HCEC 1CT (cell line): Measurements from ENCODE around the gene BOLA2B.
"Not testable (repeated sequence)": the region's sequence is repeated elsewhere in the genome, so short reads cannot be mapped to it uniquely, and the experiment has no call there.

Experiments used
- DNase-seq: peaks from one replicate; pipeline ENCODE4 v3.0.0-alpha.2; 2017

BOLA2B gene

GRCh38 chr16:30193615-30194014, at the start of gene BOLA2B, which contains the start of gene SLX1A:
Gene BOLA2B, minus strand, starts transcription at chr16:30193666. Its CDS starts 71 bp downstream, at chr16:30193595.
Gene SLX1A, plus strand, starts transcription at chr16:30193875. Its CDS starts 210 bp downstream, at chr16:30194085.
- not testable (repeated sequence) for DNase-seq

- DNase-seq = not testable (repeated sequence)
Measured at GRCh38 chr16:30217082-30217481, 23.6 kb upstream of the BOLA2B start.

GRCh38 chr16:30211414-30211813, 17.9 kb upstream of the BOLA2B start:
- DNase-seq = not testable (repeated sequence)

GRCh38 chr16:30209032-30209431, 15.6 kb upstream of the BOLA2B start:
- DNase-seq = not testable (repeated sequence)

DNA sequence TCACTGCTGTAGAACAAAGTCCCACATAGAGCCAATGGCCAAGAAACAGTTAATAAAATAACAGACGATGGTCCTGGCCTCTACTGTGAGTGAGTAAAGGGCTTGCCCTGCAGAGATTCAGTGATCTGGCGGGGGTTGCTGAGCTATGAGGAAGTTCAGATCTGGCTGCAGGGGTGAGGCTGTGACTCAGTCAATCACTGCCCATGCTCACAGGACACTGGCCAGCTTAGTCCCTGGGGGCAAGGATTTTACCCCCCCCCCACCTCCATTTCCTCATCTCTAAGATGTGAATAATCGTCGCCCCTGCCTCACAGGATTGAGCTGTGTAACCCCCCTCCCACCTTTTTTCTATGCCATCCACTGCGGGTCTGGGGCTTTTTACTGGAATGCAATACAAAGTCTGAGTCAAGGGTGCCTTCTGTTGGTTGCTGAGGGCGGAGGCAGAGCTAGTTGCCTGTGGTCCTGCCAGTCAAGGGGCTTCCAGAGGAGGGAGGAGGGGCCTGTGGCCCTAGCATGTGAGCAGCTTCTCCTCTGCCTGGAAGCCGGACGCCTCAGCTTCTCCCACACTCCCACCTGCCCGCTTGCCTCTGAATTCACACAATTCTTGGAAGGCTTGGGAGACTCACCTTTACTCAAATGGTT, 13.7 kb upstream of the BOLA2B start:
- not testable (repeated sequence) for DNase-seq

- not testable (repeated sequence) for DNase-seq
Measured at GRCh38 chr16:30206252-30206651, 12.8 kb upstream of the BOLA2B start.

- not testable (repeated sequence) for DNase-seq
Measured at GRCh38 chr16:30205541-30206236, 12.2 kb upstream of the BOLA2B start.

GRCh38 chr16:30199608-30200343, 6.3 kb upstream of the BOLA2B start:
- not testable (repeated sequence) for DNase-seq

GRCh38 chr16:30199049-30199448, 5.6 kb upstream of the BOLA2B start, which contains the start of gene SULT1A3:
Gene SULT1A3, plus strand, starts transcription at chr16:30199255. Its CDS starts 1,474 bp downstream, at chr16:30200729.
- DNase-seq = not testable (repeated sequence)

- DNase-seq = not testable (repeated sequence)
Measured at GRCh38 chr16:30197001-30197400, 3.5 kb upstream of the BOLA2B start.

DNA sequence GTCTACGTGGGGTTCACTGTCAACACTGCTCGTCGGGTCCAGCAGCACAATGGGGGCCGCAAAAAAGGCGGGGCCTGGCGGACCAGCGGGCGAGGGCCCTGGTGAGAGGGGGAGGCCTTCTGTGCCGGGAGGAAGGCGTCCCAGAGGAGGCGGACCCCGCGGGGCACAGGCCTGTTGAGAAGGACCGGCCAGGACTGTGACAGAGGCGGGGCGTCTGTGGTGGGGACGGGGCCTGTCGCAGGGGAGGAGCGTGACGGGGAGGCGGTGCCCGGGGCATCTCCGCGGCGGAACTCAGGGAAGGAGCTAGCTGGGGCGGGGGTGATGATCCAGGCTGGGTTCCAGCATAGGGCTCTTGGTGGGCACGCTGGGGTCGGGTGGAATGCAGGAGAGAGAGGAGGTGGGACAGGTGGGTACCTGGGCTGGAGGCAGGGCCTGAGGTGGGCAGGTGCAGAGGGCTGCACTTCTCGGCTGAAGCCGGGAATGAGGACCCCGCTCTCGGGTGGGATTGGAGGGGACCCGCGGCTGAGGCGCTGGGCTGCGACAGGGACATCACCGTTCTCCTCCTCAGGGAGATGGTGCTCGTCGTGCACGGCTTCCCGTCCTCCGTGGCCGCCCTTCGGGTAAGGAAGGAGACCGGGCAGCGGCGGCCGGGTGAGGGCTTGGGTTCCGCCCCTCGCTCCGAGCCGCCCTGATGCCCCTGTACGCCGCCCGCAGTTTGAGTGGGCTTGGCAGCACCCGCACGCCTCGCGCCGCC, 883 bp upstream of the BOLA2B start:
- not testable (repeated sequence) for DNase-seq

DNA sequence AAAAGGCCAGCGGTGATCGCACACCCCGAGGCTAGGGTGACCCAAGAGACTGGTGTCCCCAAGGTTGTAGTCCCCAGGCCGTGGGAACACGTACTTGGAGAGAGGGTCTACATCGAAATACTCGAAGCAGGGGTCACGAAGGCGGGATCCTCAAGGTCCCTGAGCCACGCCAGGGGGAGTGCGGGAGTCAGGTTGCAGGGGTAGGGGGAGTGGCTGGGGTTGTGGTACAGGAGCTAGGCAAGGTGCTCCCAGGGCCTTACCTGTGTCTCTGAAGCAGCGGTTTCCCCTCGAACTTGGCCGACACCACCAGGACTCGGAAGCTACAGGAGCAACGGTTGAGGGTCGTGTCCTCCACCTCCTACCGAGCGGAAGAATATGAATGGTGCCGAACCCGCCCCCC, 368 bp downstream of the BOLA2B start:
- not testable (repeated sequence) for DNase-seq

DNA sequence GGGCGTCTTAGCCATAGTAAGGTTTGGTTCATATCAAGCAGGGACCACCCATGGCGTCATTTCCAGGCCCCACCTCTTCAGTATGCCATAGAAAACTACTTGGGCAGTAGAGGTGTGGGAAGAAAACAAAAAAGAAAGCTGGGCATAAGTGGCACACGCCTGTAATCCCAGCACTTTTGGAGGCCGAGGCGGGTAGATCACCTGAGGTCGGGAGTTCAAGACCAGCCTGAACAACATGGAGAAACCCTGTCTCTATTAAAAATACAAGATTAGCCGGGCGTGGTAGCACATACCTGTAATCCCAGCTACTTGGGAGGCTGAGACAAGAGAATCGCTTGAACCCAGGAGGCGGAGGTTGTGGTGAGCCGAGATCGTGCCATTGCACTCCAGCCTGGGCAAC, 2.3 kb downstream of the BOLA2B start:
- DNase-seq = not testable (repeated sequence)

- no peak for DNase-seq
Measured at GRCh38 chr16:30187971-30188561, 5.4 kb downstream of the BOLA2B start.

GRCh38 chr16:30187556-30187865, 6.0 kb downstream of the BOLA2B start:
- no peak for DNase-seq

DNA sequence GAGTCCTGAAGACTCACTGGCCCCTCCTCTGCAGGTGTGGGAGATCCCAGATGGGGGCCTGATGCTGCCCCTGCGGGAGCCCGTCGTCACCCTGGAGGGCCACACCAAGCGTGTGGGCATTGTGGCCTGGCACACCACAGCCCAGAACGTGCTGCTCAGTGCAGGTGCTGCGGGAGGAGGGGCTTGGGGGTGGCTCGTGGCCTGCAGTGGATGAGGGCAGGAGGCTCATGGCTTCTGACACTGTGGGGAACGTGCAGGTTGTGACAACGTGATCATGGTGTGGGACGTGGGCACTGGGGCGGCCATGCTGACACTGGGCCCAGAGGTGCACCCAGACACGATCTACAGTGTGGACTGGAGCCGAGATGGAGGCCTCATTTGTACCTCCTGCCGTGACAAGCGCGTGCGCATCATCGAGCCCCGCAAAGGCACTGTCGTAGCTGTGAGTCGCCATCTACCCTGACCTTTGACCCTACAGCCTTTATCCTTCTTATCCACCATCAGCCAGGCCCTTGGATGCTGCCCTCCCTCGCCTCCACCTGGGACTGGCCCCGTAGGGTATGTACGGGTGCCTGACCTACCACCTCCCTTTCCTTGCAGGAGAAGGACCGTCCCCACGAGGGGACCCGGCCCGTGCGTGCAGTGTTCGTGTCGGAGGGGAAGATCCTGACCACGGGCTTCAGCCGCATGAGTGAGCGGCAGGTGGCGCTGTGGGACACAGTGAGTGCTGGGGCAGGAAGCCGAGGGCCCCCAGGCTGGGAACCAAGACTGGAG, 6.5 kb downstream of the BOLA2B start:
- no peak for DNase-seq

- DNase-seq = no peak
Measured at GRCh38 chr16:30186444-30186781, 7.1 kb downstream of the BOLA2B start.

DNA sequence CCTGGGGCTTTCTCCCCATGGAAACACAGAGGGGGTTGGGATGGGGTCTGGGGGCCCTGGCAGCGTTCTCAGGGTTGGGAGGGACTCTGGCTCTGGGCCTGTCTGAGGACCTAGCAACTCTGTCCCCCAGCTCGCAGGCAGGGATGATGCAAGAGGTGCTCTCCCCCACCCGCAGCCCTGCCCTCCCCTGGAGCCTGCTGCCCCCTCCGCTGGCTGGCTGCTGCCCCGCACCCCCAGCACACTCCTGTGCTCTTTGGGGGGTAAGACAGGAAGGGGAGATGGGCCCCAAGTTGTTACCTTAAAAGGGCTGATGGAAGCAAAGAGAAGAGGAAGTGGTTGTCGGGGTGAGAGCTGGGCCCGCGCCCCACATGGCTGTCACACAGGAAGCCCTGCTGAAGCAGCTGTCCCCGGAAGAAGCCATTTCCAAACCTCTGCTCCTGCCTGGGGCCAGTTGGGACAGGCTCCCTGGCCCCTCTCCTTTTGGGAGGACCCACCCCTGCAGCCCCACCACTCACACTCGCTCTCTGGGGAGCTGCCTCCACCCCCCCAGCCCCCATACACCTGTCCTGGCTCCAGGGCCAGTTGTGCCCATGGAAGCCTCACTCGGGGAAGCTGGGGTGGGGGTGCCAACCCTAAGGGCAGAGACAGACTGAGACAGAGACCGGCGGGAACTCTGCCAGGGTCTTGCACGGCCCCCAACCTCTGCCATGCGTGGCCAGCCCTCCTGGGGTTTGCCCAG, 7.6 kb downstream of the BOLA2B start:
- DNase-seq = no peak

GRCh38 chr16:30184891-30185682, 8.4 kb downstream of the BOLA2B start:
- no peak for DNase-seq
